MCF 10A (cell line): ENCODE measurements around the gene NT5C3A. TPM values are rescaled to one million over a fixed set of nuclear protein-coding genes. Genes with fewer than 3 reads are reported as not detected.
"Not testable (repeated sequence)": the region's sequence is repeated elsewhere in the genome, so short reads cannot be mapped to it uniquely, and the experiment has no call there.

ENCODE experiments used
- BruUV-seq: library from RNA; stranded (reverse); fragments of 400-500 nt; replicated peaks from 2 replicates; lab custom pipeline; 2021; lab: Mats Ljungman, UMichigan
- CTCF ChIA-PET: fragments of 300-600 bp; sonication (Branson Sonifier 250); formaldehyde crosslinking; extraction: SDS; loops from one replicate; lab custom pipeline; 2021; ENCODE audit warnings: antibody characterized with exemption, inconsistent platforms; lab: Yijun Ruan, JAX
- POLR2A ChIA-PET: fragments of 300-600, 350-650 bp; sonication (Branson Sonifier 250); formaldehyde crosslinking; extraction: SDS; loops from one replicate; lab custom pipeline; 2020; ENCODE audit warnings: antibody characterized with exemption, inconsistent platforms; lab: Yijun Ruan, JAX
- DNase-seq: peaks from one replicate; pipeline ENCODE4 v3.0.0-alpha.2; 2018; ENCODE audit not compliant: unreplicated experiment
- H3K27ac Mint-ChIP-seq: one replicate; pipeline ENCODE4 v1.8.0; 2022; ENCODE audit warnings: mild to moderate bottlenecking, low read depth, mixed read lengths; ENCODE audit not compliant: unreplicated experiment
- H3K27me3 Mint-ChIP-seq: one replicate; pipeline ENCODE4 v1.8.0; 2022; ENCODE audit warnings: mixed read lengths; ENCODE audit not compliant: insufficient read depth, unreplicated experiment
- H3K36me3 Mint-ChIP-seq: one replicate; pipeline ENCODE4 v1.8.0; 2022; ENCODE audit warnings: mild to moderate bottlenecking, moderate library complexity, mixed read lengths; ENCODE audit not compliant: insufficient read depth, unreplicated experiment
- H3K4me1 Mint-ChIP-seq: one replicate; pipeline ENCODE4 v1.8.0; 2022; ENCODE audit warnings: mixed read lengths; ENCODE audit not compliant: insufficient read depth, unreplicated experiment
- H3K4me3 Mint-ChIP-seq: one replicate; pipeline ENCODE4 v1.8.0; 2022; ENCODE audit warnings: mild to moderate bottlenecking, moderate library complexity, mixed read lengths; ENCODE audit not compliant: unreplicated experiment
- H3K9me3 Mint-ChIP-seq: one replicate; pipeline ENCODE4 v1.8.0; 2022; ENCODE audit warnings: mixed read lengths; ENCODE audit not compliant: unreplicated experiment
- CTCF ChIP-seq: fragments of 200-600 bp; IDR thresholded peaks from one replicate; pipeline ENCODE4 v1.8.0; 2022; ENCODE audit warnings: antibody characterized with exemption, mild to moderate bottlenecking; ENCODE audit not compliant: unreplicated experiment
- intact Hi-C: fragments of 100-400 bp; cut with micrococcal nuclease; formaldehyde crosslinking; loops from 2 replicates; pipeline ENCODE4 v1.14.1; 2022
- total RNA-seq: library from RNA; stranded (reverse); gene quantifications from 2 replicates; pipeline ENCODE4 v1.2.3, GENCODE V29; 2022

NT5C3A gene
- total RNA-seq, 1 experiment from 2014 or later = 49.5 TPM

- intact Hi-C loops = no loop called here
- Mint-ChIP-seq H3K27me3 (no peaks in the 10 kb centered on the region), H3K4me1 (no peaks in the 10 kb centered on the region), H3K9me3 (no peaks in the 10 kb centered on the region), H3K36me3 (peaks cover 55% of the 10 kb centered on the region), H3K27ac (no peak overlapping the region), H3K4me3 (no peak overlapping the region)
- no peak for DNase-seq
- ChIA-PET POLR2A (interaction anchor here (2.0 kb wide), 1 partner anchor 39 kb away, joined by 6 read pairs; the partner anchor contains the start of gene NT5C3A), CTCF (interaction anchor here (1.8 to 1.9 kb wide), 2 partner anchors 19 to 301 kb away, joined by 3 to 4 read pairs; no protein-coding TSS in a partner anchor)
- BruUV-seq = no TSS peak
- TF ChIP-seq CTCF = no peak
Observed at GRCh38 chr7:33101906-33102305, 39.3 kb upstream of the NT5C3A start.

GRCh38 chr7:33100770-33101169 is 38.2 kb upstream of the NT5C3A start:
- intact Hi-C loops = no loop called here
- no peak for TF ChIP-seq CTCF
- ChIA-PET POLR2A (interaction anchor here (2.0 kb wide), 1 partner anchor 38 kb away, joined by 6 read pairs; the partner anchor contains the start of gene NT5C3A), CTCF (interaction anchor here (0.6 to 1.8 kb wide), 5 partner anchors 8 to 410 kb away, joined by 3 to 5 read pairs (median 4); no protein-coding TSS in a partner anchor)
- Mint-ChIP-seq H3K4me1 (no peaks in the 10 kb centered on the region), H3K4me3 (no peak overlapping the region), H3K27me3 (no peaks in the 10 kb centered on the region), H3K36me3 (peaks cover 63% of the 10 kb centered on the region), H3K27ac (no peak overlapping the region), H3K9me3 (no peaks in the 10 kb centered on the region)
- BruUV-seq = no TSS peak
- no peak for DNase-seq

GRCh38 chr7:33099154-33099940 is 36.8 kb upstream of the NT5C3A start:
- no peak for DNase-seq
- ChIA-PET CTCF (interaction anchor here (0.6 to 4.2 kb wide), 2 partner anchors 9 to 84 kb away, joined by 3 to 31 read pairs; partner anchors contain the start of gene RP9), POLR2A (no interaction called here)
- H3K27ac Mint-ChIP-seq = no peak overlapping the region
- intact Hi-C loops = no loop called here
- H3K4me1 Mint-ChIP-seq = no peaks in the 10 kb centered on the region
- H3K36me3 Mint-ChIP-seq = peaks cover 74% of the 10 kb centered on the region
- H3K4me3 Mint-ChIP-seq = no peak overlapping the region
- no peaks in the 10 kb centered on the region for H3K9me3 Mint-ChIP-seq
- no peak for TF ChIP-seq CTCF
- no TSS peak for BruUV-seq
- H3K27me3 Mint-ChIP-seq = no peaks in the 10 kb centered on the region

GRCh38 chr7:33094745-33095275 is 32.2 kb upstream of the NT5C3A start:
- DNase-seq, H3K4me1 Mint-ChIP-seq, H3K9me3 Mint-ChIP-seq, POLR2A ChIA-PET, H3K27ac Mint-ChIP-seq, H3K4me3 Mint-ChIP-seq, intact Hi-C loops, H3K27me3 Mint-ChIP-seq: not testable (repeated sequence)
- BruUV-seq = TSS peak; percentile 88
- peaks cover 61% of the 10 kb centered on the region for H3K36me3 Mint-ChIP-seq
- CTCF ChIA-PET = interaction anchor here (1.3 kb wide), 1 partner anchor 14 kb away, joined by 5 read pairs; the partner anchor contains the start of gene RP9
